Measurements from ENCODE around the gene MT1F. TPM values are rescaled to one million over a fixed set of nuclear protein-coding genes. Genes with fewer than 3 reads are reported as not detected.

MT1F gene
- total and polyA plus RNA-seq, 10 of the 15 experiments (the other 5 are each of a cell fraction or from before 2014, with no cell fraction given) = 0.28 to 2.5 (median 1.1) TPM; not detected in 1

DNA sequence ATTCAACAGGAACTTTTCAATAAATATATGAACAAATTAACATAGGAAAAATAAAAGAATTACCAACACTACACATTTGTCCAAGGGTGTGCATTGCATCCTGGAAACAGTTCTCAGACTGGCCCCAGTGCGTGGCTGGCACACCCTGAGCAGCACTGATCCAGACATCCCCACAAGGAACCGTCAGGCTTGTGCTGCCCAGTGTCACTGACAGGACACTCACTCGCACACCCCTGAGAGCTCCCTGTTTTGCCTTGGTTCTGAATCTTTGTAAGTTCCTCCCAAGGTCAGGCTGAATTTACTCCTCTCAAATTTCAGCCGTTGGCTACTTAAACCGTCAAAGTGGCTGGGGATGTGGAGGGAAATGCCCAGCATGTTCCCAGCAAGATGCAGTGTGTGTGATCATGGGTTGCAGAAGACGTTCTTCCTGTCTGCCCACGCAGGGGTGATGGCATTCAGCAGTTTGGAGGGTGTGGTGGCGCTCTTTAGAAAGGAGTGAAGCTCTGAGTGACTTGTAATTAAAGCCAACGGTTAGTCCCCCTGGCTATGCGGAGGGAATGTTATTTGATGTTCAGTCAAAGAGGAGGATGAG lies 47.6 kb upstream of the MT1F start (continued):
- TF ChIP-seq ATF7 (IDR thresholded peaks at IDR 0.05; ENCODE audit: low read depth) (peak; percentile 46; the same call in 1 of the 2 replicates), ZZZ3 (IDR thresholded peaks at IDR 0.05; ENCODE audit: control insufficient read depth, insufficient read length, low read depth) (no peak), PAX8 (IDR thresholded peaks at IDR 0.05) (no peak), RFX5 (IDR thresholded peaks at IDR 0.05; ENCODE audit: low read depth, low read length) (no peak), TAF1 (IDR thresholded peaks at IDR 0.05; ENCODE audit: borderline replicate concordance, low read depth, low read length) (0 out of 2 replicates have a peak, but pooled peaks have one; percentile 15), NFIC (IDR thresholded peaks at IDR 0.05; ENCODE audit: low read depth, low read length) (0 out of 2 replicates have a peak, but pooled peaks have one; percentile 38), CREM (IDR thresholded peaks at IDR 0.05; ENCODE audit: low read depth) (peak; percentile 60; the same call in 1 of the 2 replicates), SIN3A (IDR thresholded peaks at IDR 0.05; ENCODE audit: low read depth, low read length) (no peak), SMC3 (IDR thresholded peaks at IDR 0.05; ENCODE audit: borderline replicate concordance, low read length) (0 out of 2 replicates have a peak, but pooled peaks have one; percentile 12), BACH1 (IDR thresholded peaks at IDR 0.05; ENCODE audit: borderline replicate concordance) (peak; percentile 55; the same call in 1 of the 2 replicates), POLR2AphosphoS5 (IDR thresholded peaks at IDR 0.05; ENCODE audit: low read length) (0 out of 2 replicates have a peak, but pooled peaks have one; percentile 10), NKRF (conservative IDR thresholded peaks at IDR 0.05) (no peak), SP1 (IDR thresholded peaks at IDR 0.05; ENCODE audit: low read depth, low read length) (no peak), EP300 (IDR thresholded peaks at IDR 0.05; ENCODE audit: borderline replicate concordance in 1 of 2, control insufficient read depth in 1 of 2, low read depth in 2 of 2, low read length in 2 of 2) (peak in 1 of 2 experiments; percentile 46; a peak in 1 of 4 replicates), CBFB (IDR thresholded peaks at IDR 0.05; ENCODE audit: low read depth) (no peak), LARP7 (IDR thresholded peaks at IDR 0.05) (no peak), HDGF (IDR thresholded peaks at IDR 0.05) (peak; percentile 64; the same call in 1 of the 2 replicates), CBX3 (IDR thresholded peaks at IDR 0.05; ENCODE audit: borderline replicate concordance, low read depth) (no peak), PML (IDR thresholded peaks at IDR 0.05; ENCODE audit: low read length) (peak; percentile 36; the same call in 1 of the 2 replicates), POU2F2 (IDR thresholded peaks at IDR 0.05; ENCODE audit: borderline replicate concordance, low read depth, low read length) (peak; percentile 7; the same call in 1 of the 3 replicates)
- TF ChIP-seq, protein P1, sequence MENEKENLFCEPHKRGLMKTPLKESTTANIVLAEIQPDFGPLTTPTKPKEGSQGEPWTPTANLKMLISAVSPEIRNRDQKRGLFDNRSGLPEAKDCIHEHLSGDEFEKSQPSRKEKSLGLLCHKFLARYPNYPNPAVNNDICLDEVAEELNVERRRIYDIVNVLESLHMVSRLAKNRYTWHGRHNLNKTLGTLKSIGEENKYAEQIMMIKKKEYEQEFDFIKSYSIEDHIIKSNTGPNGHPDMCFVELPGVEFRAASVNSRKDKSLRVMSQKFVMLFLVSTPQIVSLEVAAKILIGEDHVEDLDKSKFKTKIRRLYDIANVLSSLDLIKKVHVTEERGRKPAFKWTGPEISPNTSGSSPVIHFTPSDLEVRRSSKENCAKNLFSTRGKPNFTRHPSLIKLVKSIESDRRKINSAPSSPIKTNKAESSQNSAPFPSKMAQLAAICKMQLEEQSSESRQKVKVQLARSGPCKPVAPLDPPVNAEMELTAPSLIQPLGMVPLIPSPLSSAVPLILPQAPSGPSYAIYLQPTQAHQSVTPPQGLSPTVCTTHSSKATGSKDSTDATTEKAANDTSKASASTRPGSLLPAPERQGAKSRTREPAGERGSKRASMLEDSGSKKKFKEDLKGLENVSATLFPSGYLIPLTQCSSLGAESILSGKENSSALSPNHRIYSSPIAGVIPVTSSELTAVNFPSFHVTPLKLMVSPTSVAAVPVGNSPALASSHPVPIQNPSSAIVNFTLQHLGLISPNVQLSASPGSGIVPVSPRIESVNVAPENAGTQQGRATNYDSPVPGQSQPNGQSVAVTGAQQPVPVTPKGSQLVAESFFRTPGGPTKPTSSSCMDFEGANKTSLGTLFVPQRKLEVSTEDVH (IDR thresholded peaks at IDR 0.05; ENCODE audit: low read depth, partially characterized antibody) = peak; percentile 10
- TF ChIP-seq, protein P2, sequence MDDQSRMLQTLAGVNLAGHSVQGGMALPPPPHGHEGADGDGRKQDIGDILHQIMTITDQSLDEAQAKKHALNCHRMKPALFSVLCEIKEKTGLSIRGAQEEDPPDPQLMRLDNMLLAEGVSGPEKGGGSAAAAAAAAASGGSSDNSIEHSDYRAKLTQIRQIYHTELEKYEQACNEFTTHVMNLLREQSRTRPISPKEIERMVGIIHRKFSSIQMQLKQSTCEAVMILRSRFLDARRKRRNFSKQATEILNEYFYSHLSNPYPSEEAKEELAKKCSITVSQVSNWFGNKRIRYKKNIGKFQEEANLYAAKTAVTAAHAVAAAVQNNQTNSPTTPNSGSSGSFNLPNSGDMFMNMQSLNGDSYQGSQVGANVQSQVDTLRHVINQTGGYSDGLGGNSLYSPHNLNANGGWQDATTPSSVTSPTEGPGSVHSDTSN (IDR thresholded peaks at IDR 0.05; ENCODE audit: insufficient replicate concordance, low read depth, low read length) = no peak
- TF ChIP-seq, protein P3, sequence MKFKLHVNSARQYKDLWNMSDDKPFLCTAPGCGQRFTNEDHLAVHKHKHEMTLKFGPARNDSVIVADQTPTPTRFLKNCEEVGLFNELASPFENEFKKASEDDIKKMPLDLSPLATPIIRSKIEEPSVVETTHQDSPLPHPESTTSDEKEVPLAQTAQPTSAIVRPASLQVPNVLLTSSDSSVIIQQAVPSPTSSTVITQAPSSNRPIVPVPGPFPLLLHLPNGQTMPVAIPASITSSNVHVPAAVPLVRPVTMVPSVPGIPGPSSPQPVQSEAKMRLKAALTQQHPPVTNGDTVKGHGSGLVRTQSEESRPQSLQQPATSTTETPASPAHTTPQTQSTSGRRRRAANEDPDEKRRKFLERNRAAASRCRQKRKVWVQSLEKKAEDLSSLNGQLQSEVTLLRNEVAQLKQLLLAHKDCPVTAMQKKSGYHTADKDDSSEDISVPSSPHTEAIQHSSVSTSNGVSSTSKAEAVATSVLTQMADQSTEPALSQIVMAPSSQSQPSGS (IDR thresholded peaks at IDR 0.05; ENCODE audit: low read length) = peak; percentile 13; the same call in 1 of the 2 replicates

Data from GM12878 (cell line).